HG02884 (cell line): ENCODE measurements around the gene OR4E1.
A peak's percentile ranks its signal among the peaks of the same experiment; 100 is the strongest.
"Not testable (repeated sequence)": the region's sequence is repeated elsewhere in the genome, so short reads cannot be mapped to it uniquely, and the experiment has no call there.

ENCODE experiments used
- ATAC-seq: cut with Tn5 transposase; IDR thresholded peaks from one replicate; pipeline ENCODE4 v1.9.1; 2021; ENCODE audit warnings: mild to moderate bottlenecking, moderate library complexity; ENCODE audit not compliant: unreplicated experiment

Gene OR4E1, protein sequence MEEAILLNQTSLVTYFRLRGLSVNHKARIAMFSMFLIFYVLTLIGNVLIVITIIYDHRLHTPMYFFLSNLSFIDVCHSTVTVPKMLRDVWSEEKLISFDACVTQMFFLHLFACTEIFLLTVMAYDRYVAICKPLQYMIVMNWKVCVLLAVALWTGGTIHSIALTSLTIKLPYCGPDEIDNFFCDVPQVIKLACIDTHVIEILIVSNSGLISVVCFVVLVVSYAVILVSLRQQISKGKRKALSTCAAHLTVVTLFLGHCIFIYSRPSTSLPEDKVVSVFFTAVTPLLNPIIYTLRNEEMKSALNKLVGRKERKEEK

DNA sequence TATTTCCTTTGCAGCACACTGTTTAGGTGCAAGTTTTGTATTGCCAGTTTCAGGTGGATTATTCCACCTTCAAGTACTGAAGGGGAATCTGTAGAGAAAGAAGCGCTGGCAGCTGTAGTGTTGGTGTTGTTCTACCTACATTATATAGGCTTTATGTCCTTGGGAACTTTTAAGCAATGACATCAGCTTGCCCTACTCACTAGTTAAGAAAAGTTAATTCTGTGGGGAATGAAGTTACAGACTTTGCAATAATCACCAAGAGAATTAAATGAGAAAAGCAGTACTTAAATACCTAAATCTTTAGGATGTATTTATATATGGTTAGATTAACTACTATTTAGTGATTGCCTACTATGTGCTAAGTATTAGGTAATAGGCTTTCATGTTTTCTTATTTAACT lies at the start of gene OR4E1:
TSS of gene OR4E1 (minus strand) at position 101 of the 400 bp plus-strand sequence. CDS start 2,883 bp downstream, outside the sequence.
- no peak for ATAC-seq

- ATAC-seq = no peak
These were observed 47.9 kb upstream of the OR4E1 start for GRCh38 chr14:21721504-21721903.

GRCh38 chr14:21719841-21720240 lies 46.2 kb upstream of the OR4E1 start:
- no peak for ATAC-seq

DNA sequence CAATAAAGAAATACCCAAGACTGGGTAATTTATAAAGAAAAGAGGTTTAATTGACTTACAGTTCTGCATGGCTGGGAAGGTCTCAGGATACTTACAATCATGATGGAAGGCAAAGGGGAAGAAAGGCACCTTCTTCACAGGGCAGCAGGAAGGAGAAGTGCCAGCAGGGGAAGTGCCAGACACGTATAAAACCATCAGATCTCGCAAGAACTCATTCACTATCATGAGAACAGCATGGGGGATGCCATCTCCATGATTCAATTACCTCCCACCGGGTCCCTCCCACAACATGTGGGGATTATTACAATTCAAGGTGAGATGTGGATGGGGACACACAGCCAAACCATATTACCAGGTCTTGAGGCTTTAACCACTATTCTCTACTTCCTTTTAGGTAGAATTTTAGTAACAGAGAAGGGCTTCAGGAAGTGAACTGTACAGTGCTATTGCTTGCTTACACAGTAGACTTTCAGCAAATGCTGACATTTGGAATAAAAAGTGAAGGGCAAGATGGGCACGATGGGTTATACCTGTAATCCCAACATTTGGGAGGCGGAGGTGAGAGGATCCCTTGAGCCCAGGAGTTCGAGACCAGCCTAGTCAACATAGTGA lies 40.8 kb upstream of the OR4E1 start:
- no peak for ATAC-seq

GRCh38 chr14:21712036-21712435 lies 38.4 kb upstream of the OR4E1 start:
- no peak for ATAC-seq

GRCh38 chr14:21711360-21711961 lies 37.8 kb upstream of the OR4E1 start:
- peak; percentile 54 for ATAC-seq

DNA sequence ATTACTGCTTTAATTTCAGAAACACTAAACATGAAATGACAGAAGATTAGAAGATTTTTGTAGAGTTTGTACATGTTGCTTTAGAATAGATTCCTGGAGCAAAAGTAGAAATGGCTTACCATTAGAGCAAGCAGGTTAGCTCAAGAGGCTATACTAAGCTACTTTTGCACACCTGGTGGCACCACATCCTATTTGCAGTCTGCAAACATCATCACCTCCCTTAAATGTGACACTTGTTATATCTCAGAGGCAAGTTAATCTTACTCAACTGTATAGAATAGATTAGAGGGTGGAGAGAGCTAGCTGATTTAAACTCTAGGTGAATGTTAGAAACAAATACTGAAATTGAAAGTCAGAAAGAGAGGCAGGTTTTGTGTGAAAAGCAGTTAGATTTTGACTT lies 30.7 kb upstream of the OR4E1 start:
- ATAC-seq = no peak

DNA sequence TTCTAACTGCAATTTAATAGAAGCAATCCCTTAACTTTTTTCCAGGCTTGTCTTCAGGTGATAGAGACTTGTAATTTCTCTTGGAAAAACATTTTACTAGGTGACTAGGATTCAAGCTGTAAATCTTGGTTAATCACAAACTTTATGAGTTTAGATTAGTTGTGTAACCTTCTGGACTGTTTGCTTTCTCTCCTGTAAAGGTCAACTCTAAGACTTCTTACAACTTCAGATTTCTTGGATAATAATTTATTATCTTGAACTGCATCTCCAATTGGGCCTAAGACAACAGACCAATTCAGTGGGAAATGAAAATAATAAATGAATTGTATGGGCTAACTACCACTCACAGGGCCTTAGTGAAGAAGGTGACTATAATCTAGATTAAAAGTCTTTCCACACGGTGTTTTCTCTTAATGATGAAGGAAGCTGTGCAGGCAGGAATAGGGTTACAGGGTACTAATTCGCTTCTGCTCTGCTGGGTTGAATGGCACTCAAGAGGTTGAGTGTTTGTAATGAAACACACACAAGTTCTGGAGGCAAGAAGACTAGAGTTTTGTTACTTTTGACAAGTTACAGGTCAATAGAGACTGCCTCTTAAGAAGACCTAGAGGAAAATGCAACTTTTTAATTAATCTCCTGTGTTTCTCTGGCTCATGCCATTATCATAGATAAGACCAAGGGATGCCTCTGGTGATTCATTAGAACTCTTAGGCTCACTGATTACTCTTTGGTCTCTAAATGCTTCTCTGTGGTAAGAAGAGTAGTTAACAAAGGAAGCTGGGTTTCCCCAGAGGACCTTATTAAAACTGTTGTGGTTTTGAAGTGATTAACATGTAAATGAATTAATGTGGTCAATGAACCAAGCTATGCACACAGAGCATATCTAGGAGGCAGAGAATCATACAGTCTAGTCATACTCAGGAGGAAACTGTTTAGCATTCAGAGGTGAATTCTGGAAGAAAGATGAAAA lies 30.0 kb upstream of the OR4E1 start:
- ATAC-seq = no peak

GRCh38 chr14:21702316-21702715 lies 28.7 kb upstream of the OR4E1 start:
- ATAC-seq = no peak

DNA sequence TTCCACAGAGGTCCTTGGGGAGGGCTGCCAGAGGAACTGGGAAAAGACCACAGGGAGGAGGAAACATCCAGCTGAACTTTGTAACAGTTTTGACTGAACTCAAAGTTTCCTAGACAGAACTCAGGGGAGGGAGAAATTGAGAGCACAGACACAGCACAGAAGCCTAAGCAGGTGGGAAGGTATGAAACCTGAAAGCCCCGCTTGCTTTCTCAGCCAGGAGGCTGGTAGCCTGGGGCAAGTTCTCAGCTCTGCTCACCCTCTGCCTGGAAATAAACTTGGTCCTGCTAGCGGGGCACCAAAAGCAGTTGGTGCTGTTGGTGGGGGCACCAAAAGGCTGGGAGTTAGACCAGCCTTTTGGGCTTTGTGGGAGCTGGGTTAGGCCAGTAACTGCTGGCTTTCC lies 25.9 kb upstream of the OR4E1 start:
- no peak for ATAC-seq

DNA sequence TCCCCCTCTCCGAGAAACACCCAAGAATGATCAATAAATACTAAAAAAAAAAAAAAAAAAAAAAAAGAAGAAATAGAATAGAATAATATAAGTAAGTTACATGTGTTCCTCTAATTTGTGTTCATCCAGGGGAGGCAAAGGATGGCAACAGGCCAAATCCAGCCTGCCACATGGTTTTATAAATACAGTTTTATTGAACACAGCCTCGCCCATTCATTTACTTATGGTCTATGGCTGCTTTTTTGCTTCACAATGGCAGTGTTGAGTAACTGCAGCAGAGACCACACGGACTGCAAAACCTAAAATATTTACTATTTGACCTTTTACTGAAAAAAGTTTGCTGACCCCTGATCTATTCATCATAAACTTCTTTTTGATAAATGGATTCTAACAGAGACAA lies 24.9 kb upstream of the OR4E1 start:
- not testable (repeated sequence) for ATAC-seq

- ATAC-seq = not testable (repeated sequence)
These were observed 24.0 kb upstream of the OR4E1 start for GRCh38 chr14:21697662-21698061.

DNA sequence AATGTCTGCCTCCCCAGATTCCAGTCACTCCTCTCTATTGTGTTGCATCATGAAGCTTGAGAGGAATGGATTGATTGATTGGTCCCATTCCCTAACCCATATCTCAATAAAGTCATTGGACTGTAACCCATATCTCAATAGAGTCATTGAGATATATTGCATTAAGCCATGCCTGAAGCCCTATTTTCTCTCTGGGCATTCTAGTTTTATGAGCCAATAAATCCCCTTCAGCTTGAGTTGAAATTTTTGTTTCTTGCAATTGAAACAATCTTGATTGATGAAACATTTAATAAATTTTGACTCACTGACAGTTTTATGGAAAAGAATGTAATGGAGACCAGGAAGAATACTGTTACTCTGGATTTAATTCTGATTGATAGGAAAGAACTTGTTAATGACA lies 20.8 kb upstream of the OR4E1 start:
- ATAC-seq = no peak

DNA sequence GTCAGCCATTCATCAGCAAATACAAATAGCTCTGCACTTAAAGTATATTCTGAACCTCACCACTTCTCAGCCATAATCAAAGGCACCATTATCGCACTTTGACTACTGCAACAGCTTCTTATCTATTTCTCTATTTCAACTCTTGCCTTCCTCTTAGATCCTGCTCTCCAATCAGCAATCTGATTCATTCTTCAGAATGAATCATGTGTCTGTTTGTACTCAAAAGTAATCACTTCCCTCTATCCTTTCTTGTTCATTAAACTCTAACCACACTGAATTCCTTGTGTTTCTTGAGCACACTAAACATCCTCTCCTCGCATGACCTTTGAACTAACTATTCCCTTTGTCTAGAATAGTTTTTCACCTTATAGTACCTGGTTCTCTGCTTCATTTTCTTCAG lies 12.8 kb upstream of the OR4E1 start:
- no peak for ATAC-seq

DNA sequence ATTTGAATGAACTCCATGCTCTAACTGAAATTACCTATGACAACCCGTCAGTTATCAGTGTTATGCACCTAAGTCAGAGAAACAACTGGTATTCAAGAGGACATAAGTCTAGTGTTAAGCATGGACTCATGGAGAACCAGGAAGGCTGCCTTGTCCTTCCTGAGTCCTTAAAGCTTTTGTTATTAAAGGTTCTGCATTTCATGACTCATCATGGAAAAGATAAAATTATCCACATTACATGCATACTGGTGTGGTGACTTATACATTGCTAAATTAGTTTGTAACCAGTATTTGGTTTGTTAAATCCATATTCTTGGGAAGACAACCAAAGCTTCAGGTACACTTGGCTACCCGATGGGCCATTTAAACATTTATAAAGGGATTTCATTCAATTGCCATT lies 6.5 kb upstream of the OR4E1 start:
- ATAC-seq = no peak

GRCh38 chr14:21675566-21675965 lies 1.9 kb upstream of the OR4E1 start:
- no peak for ATAC-seq

GRCh38 chr14:21672116-21672515 lies 1.5 kb downstream of the OR4E1 start:
- ATAC-seq = no peak

DNA sequence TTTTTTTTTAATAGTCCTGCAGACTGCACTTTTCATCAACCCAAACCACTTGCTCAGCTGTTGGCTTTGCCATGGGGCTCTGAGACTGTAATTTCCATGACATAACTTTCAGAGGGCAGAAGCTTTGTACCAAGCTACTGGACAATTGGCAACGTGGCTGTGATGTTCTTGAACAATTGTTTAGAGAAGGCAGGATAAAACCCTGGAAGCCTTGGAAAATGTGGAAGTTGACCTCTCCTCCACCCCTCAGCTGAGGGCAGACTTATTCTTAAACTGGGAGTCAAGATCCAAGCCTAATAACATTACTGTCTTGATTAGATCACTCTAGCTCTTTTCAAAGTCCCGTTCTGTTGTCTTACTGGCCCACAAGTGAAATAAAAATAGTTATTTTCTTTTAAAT lies 2.2 kb downstream of the OR4E1 start:
- no peak for ATAC-seq

DNA sequence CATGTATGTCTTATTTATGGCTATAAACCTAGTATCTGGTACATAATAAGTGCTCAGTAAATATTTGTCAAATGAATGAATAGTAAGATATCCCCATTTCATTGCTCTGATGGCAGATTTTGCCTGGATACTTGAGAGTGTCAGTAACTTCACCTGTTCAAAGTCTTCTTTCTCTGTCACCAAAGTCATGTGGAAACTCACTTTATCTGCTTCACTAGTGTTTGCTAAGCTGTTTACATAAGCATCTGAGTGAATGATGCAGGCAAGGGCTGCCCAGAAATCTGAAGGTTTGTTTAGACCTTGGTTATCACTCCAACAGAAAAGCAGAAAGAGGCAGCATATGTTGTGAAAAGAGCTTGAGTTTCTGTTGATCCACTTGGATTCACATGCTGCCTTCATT lies 4.3 kb downstream of the OR4E1 start:
- ATAC-seq = no peak

GRCh38 chr14:21668377-21668776 lies 5.2 kb downstream of the OR4E1 start:
- no peak for ATAC-seq

DNA sequence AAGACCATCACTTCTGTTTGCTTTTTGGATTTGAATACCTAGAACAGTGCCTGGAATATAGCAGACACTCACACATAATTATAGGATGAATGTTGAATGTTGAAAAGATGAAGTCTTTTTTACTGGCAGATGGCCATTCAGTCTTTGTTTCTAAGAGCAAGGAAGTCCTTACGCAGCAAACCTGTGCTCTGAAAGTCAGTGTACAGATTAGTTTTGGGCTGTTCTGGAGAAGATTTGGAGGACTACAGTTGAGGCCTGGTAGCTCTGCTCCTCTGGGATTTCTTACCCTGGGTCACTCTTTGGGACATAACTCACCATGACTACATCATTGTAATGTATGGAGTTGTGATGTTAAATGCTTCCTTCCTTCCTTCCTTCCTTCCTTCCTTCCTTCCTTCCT lies 16.6 kb downstream of the OR4E1 start:
- ATAC-seq = no peak
